MM.1S (cell line): Measurements from ENCODE around the gene PSD.

Source experiments
- DNase-seq: peaks from one replicate; pipeline ENCODE4 v3.0.0-alpha.2; 2015
- H2AFZ ChIP-seq: fragments of 300-600 bp; sonication (generic); 2 replicates; pipeline ENCODE4 v1.6.0; 2016; ENCODE audit warnings: antibody characterized with exemption, low read length
- H3F3A ChIP-seq: fragments of 300-600 bp; sonication (generic); 2 replicates; pipeline ENCODE4 v1.6.1; 2016; ENCODE audit warnings: mild to moderate bottlenecking, antibody characterized with exemption, low read length, moderate library complexity, mixed read lengths; ENCODE audit not compliant: insufficient read depth
- H3K27ac ChIP-seq: fragments of 300-600 bp; sonication (generic); 2 replicates; pipeline ENCODE4 v1.5.1; 2016; ENCODE audit warnings: mild to moderate bottlenecking, low read length
- H3K27me3 ChIP-seq: fragments of 300-600 bp; sonication (generic); replicated peaks from 2 replicates; pipeline ENCODE4 v1.6.0; 2016; ENCODE audit warnings: low read length; ENCODE audit not compliant: insufficient read depth
- H3K36me3 ChIP-seq: fragments of 300-600 bp; sonication (generic); replicated peaks from 2 replicates; pipeline ENCODE4 v1.6.1; 2016; ENCODE audit warnings: mild to moderate bottlenecking, low read length, mixed read lengths; ENCODE audit not compliant: insufficient read depth
- H3K4me1 ChIP-seq: fragments of 300-600 bp; sonication (generic); 2 replicates; pipeline ENCODE4 v1.6.1; 2016; ENCODE audit warnings: low read length, mixed read lengths
- H3K4me2 ChIP-seq: fragments of 300-600 bp; sonication (generic); 2 replicates; pipeline ENCODE4 v1.6.0; 2016; ENCODE audit warnings: low read depth, low read length
- H3K4me3 ChIP-seq: fragments of 300-600 bp; sonication (generic); 2 replicates; pipeline ENCODE4 v1.5.1; 2016; ENCODE audit warnings: low read length, mixed read lengths
- H3K79me2 ChIP-seq: fragments of 300-600 bp; sonication (generic); 2 replicates; pipeline ENCODE4 v1.6.1; 2016; ENCODE audit warnings: mixed run types, low read length, mixed read lengths
- H3K9ac ChIP-seq: fragments of 300-600 bp; sonication (generic); 2 replicates; pipeline ENCODE4 v1.6.1; 2016; ENCODE audit warnings: low read length, mixed read lengths
- H3K9me2 ChIP-seq: fragments of 300-600 bp; sonication (generic); replicated peaks from 2 replicates; pipeline ENCODE4 v1.6.1; 2016; ENCODE audit warnings: mild to moderate bottlenecking, low read length, mixed read lengths; ENCODE audit not compliant: insufficient read depth
- H3K9me3 ChIP-seq: fragments of 300-600 bp; sonication (generic); replicated peaks from 2 replicates; pipeline ENCODE4 v1.6.1; 2016; ENCODE audit warnings: mild to moderate bottlenecking, low read length, mixed read lengths; ENCODE audit not compliant: insufficient read depth
- H4K20me1 ChIP-seq: fragments of 300-600 bp; sonication (generic); 2 replicates; pipeline ENCODE4 v1.6.1; 2016; ENCODE audit warnings: mild to moderate bottlenecking, low read length, moderate library complexity, mixed read lengths; ENCODE audit not compliant: insufficient read depth
- CTCF ChIP-seq: fragments of 300-600 bp; sonication (generic); IDR thresholded peaks from 2 replicates; pipeline ENCODE4 v1.5.1; 2016; ENCODE audit warnings: antibody characterized with exemption, low read length, mixed read lengths
- EZH2 ChIP-seq: fragments of 300-600 bp; sonication (generic); optimal IDR thresholded peaks from 2 replicates; pipeline ENCODE3; 2017; ENCODE audit warnings: low read depth, mild to moderate bottlenecking, antibody characterized with exemption, low read length, mixed read lengths
- EZH2phosphoT487 ChIP-seq: fragments of 300-600 bp; sonication (generic); IDR thresholded peaks from 2 replicates; pipeline ENCODE4 v1.6.1; 2018; ENCODE audit warnings: antibody characterized with exemption, low read length

The PSD gene

GRCh38 chr10:102394079-102394800 is 24.3 kb downstream of the PSD start:
- peak overlapping the region; percentile 99 for H3K4me3 ChIP-seq
- peak overlapping the region; percentile 100 for H3K27ac ChIP-seq
- peaks cover 41% of the 10 kb centered on the region for H3F3A ChIP-seq
- no peaks in the 10 kb centered on the region for H3K27me3 ChIP-seq
- H3K9me3 ChIP-seq: no peaks in the 10 kb centered on the region
- H3K4me2 ChIP-seq: peak overlapping the region; percentile 97
- peak overlapping the region; percentile 53; the same call in 1 of the 2 replicates for H2AFZ ChIP-seq
- peak; percentile 98 for DNase-seq
- peaks cover 7% of the 10 kb centered on the region for H3K36me3 ChIP-seq
- H3K4me1 ChIP-seq: peaks cover 18% of the 10 kb centered on the region
- TF ChIP-seq EZH2 (no peak), EZH2phosphoT487 (no peak), CTCF (no peak)
- H3K9me2 ChIP-seq: no peaks in the 10 kb centered on the region
- peaks cover 37% of the 10 kb centered on the region for H3K79me2 ChIP-seq
- peak overlapping the region; percentile 100 for H3K9ac ChIP-seq
- no peaks in the 10 kb centered on the region for H4K20me1 ChIP-seq

GRCh38 chr10:102393411-102394078 is 25.0 kb downstream of the PSD start:
- H3K4me1 ChIP-seq: peaks cover 16% of the 10 kb centered on the region
- H3K4me3 ChIP-seq: peak overlapping the region; percentile 99
- peak overlapping the region; percentile 14; the same call in 1 of the 2 replicates for H2AFZ ChIP-seq
- H3K36me3 ChIP-seq: peaks cover 7% of the 10 kb centered on the region
- H3K9me2 ChIP-seq: no peaks in the 10 kb centered on the region
- peak overlapping the region; percentile 97 for H3K4me2 ChIP-seq
- no peak for DNase-seq
- TF ChIP-seq EZH2phosphoT487: no peak
- TF ChIP-seq CTCF: peak; percentile 88
- TF ChIP-seq EZH2: no peak
- H3K27ac ChIP-seq: peak overlapping the region; percentile 100
- peak overlapping the region; percentile 100 for H3K9ac ChIP-seq
- peaks cover 35% of the 10 kb centered on the region for H3F3A ChIP-seq
- H3K27me3 ChIP-seq: no peaks in the 10 kb centered on the region
- H4K20me1 ChIP-seq: no peaks in the 10 kb centered on the region
- peaks cover 35% of the 10 kb centered on the region for H3K79me2 ChIP-seq
- no peaks in the 10 kb centered on the region for H3K9me3 ChIP-seq

GRCh38 chr10:102392306-102392705 is 26.3 kb downstream of the PSD start:
- H3K27me3 ChIP-seq: no peaks in the 10 kb centered on the region
- no peaks in the 10 kb centered on the region for H3K9me3 ChIP-seq
- no peak overlapping the region for H2AFZ ChIP-seq
- no peaks in the 10 kb centered on the region for H4K20me1 ChIP-seq
- no peak for DNase-seq
- TF ChIP-seq CTCF (no peak), EZH2 (no peak), EZH2phosphoT487 (no peak)
- H3K27ac ChIP-seq: no peak overlapping the region
- H3K9me2 ChIP-seq: no peaks in the 10 kb centered on the region
- H3F3A ChIP-seq: peaks cover 24% of the 10 kb centered on the region
- H3K79me2 ChIP-seq: peaks cover 22% of the 10 kb centered on the region
- no peak overlapping the region for H3K9ac ChIP-seq
- H3K4me3 ChIP-seq: no peak overlapping the region
- no peak overlapping the region for H3K4me2 ChIP-seq
- no peaks in the 10 kb centered on the region for H3K36me3 ChIP-seq
- H3K4me1 ChIP-seq: peaks cover 6% of the 10 kb centered on the region
